CD4-positive, alpha-beta T cell treated with Interleukin-2 at 100 ng/mL for 4 hours (primary cell): Measurements from ENCODE around the gene CYB5B.

Experiments used
- DNase-seq: peaks from one replicate; pipeline ENCODE4 v3.0.0-alpha.2; 2020; ENCODE audit warnings: low spot score

The CYB5B gene, protein sequence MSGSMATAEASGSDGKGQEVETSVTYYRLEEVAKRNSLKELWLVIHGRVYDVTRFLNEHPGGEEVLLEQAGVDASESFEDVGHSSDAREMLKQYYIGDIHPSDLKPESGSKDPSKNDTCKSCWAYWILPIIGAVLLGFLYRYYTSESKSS

DNA sequence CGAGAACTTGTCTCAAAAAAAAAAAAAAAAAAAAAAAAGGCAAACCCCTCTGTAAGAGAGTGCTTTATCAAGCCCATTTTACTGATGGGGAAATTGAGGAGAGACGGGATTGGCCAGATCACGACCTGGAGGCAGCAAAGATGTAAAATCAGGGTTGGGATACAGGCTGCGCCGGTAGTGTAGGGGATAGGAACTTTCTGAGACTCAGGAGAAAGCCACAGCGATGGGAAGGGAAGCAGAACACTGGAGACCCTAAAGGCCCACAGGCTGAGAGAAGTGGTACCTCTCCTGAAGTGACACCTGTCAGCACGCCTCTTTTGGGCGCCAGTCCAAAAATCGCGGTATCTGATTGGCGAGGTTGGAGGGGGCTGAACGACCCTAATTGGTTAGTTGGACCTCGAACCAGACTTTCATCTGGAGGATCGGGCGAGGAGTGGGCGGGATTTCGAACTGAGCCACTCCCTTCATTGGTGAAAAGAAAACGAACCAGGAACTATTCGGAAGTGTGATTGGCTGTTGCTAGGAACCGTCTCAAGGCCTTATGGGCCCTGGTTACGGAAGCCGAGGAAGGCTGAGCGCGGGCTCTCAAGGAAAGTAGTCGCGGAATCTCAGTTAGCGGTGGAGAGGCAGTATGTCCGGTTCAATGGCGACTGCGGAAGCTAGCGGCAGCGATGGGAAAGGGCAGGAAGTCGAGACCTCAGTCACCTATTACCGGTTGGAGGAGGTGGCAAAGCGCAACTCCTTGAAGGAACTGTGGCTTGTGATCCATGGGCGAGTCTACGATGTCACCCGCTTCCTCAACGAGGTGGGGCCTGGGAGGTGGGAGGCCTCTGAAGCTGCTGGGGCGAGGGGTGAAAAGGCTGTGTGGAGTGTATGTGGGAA lies at the start of gene CYB5B:
Gene CYB5B (plus strand): TSS at position 567 of the 882 bp plus-strand sequence. CDS start 65 bp downstream, at position 632.
- peak; percentile 98 for DNase-seq

DNA sequence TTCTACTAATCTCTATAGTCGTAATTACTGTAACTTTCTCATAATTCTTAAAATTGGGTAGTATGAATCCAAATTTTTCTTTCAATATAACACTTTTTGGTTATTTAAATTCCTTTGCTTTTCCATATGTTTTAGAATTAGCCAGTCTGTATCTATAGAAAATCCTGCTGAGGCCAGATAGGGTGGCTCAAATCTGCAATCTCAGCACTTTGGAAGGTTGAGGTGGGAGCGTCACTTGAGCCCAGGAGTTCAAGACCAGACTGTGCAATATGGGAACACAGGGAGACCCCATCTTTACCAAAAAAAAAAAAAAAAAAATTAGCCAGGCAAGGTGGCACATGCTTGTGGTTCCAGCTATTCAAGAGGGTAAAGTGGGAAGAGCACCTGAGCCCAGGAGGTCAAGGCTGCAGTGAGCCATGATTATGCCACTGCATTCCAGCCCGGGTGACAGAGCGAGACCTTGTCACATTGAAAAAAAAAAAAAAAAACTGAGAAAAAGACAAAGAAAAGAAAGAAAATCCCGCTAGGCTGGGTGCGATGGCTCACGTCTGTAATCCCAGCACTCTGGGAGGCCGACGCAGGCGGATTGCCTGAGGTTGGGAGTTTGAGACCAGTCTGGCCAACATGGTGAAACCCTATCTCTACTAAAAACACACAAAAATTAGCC lies 47.9 kb upstream of the CYB5B start:
- DNase-seq, result no peak

DNA sequence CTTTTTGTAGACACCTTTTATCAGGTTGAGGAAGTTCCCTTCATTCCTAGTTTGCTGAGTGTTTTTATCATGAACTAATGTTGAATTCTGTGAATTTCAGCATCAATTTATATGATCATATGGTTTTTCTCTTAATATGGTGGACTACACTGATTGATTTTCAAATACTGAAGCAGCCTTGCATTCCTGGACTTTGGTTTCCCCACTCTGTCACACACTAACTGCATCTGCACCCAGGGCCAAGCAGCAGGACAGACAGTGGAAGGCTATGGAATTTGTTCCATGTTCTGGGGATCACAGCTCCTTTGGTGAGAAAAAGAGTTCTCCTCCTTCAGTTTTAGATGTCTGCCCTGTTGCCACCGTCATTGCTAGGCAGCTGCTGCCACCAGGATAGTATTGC lies 46.4 kb upstream of the CYB5B start:
- no peak for DNase-seq

DNA sequence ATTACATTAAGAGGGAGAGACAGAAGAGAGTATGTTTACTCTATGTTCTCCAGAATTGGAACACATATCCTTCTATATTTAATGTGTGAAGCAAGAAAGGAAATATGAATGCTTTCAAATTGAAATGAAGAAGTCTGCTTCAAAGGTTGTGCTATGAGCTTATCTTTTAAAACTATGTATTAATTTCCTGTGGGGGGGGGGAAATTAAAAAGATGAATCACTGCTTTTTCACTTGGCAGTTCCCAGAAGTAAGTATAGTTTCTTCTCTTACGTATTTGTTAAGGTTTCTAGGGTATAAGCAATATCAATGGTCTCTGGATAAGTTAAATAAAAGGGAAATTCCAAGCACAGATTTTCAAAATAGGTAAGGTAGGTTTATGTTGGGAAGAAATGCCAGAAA lies 45.7 kb upstream of the CYB5B start:
- DNase-seq, result peak; percentile 21

DNA sequence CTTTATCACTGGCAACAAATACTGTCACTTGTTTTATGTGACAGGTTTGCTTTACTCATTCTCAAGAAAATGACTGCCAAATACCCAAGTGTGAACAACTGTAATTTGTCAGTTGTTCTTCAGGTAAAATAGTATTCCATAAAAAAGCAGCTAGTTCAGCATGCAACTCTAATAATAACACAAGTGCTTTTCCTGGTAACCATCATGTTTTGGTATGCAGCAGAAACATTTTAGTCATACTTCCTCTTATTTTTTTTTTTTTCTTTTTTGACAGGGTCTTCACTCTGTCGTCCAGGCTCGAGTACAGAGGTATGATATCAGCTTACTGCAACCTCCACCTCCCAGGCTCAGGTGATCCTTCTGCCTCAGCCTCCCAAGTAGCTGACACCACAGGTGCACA lies 43.2 kb upstream of the CYB5B start:
- DNase-seq, result no peak

DNA sequence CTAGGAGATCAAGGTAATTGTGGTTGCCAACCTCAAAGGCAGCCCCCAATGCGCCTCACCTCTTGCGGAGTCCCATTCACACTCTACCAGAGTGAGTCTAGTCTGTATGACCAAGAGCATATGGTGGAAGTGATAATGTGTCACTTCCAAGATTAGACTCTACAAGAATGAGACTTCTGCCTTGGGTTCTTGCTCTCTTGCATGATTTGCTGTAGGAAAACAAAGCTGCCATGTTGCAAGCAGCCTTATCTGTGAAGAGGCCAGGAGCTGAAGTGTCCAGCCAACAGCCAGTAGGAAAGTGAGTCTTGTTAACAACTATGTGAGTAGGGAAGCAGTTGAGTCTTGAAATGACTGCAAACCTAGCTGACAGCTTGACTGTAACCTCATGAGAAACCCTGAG lies 42.0 kb upstream of the CYB5B start:
- no peak for DNase-seq

DNA sequence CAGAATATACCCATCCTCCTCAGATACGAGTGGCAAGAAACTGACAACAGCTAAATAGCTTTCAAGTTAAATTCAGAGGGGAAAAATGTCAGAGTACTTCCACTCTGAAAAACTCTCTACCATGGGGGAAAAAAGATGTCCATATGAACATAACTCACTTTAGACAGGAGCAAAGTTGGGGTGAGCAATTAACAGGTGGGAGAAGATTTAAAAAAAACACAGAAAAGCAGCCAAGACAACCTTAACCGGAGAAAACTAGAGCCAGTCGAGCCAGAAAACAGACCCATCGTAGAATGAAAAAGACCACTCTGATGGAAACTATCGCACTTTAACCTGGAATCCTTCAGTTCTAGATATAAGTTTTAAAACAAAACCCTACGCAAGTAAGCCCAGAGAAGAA lies 39.4 kb upstream of the CYB5B start:
- no peak for DNase-seq

DNA sequence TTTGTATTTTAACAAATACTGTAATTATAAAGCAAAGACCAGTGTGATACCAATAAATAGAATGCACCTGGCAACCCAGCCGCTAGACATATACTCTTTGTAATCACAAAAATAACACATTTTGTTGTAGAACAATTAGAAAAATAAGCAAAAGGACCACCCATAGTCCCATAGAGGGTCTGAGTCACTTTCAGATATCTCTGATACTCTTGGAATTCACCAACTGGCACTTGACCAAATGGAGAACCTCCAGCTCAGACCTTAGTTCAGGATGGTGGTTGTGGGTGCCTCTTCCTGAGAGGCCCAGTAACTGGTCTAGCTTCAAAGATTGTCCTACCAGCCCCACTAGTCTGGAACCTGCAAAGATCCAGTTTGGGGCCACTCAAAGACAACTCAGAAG lies 37.8 kb upstream of the CYB5B start:
- no peak for DNase-seq

DNA sequence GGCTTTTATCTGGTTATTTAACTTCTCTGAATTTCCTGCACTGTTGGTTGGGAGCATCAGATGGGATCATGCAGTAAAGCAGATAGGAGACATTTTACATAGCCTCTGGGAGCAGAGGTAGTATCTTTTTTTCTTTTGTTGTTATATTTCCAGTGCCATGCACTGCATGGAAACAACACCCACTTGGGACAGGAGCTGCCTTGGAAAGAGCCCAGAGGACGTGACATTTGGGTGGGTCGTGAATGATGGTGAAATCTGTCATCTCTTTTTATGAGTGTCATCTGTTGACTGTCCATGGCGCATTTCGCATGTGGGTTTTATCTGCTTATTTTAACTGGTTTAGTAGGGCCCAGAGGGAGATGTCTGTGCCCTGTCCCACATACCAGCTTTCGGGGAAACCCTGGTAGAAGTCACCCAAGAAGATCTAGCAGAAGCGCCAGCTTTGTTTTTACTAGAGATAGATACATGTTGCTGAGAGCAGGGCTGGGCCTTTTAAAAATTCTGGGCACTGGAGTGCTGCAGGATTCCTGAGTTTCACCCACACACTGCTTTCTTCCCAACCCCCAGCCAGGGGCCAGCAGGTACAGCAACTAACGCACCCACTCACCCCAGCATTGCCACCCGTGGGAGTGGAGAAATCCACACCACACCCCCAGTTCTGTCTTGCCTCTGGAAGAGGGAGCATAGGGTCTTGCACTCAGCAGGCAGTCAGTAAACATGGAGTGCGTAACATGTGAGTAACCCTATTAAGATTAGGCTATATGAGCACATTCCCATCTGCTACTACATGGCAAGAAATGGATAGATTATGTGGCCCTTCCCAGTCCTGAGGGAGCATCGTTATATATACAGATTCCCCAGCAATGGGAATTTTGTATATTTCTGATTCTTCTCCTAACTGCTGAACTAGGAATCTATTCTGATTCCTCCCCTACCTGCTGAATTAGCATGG lies 30.2 kb upstream of the CYB5B start:
- no peak for DNase-seq

DNA sequence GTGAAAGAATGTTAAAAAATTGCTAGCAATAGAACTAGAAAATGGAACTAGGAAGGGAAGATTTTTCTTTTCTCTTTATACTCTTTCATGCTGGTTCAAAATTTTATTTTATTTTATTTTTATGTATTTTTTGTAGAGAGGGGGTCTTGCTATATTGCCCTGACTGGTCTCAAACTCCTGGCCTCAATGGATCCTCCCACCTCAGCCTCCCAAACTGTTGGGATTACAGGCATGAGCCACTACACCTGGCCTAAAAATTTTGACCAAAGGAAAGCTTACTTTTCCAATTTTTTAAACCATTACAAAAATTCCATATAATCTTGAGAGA lies 28.6 kb upstream of the CYB5B start:
- no peak for DNase-seq

DNA sequence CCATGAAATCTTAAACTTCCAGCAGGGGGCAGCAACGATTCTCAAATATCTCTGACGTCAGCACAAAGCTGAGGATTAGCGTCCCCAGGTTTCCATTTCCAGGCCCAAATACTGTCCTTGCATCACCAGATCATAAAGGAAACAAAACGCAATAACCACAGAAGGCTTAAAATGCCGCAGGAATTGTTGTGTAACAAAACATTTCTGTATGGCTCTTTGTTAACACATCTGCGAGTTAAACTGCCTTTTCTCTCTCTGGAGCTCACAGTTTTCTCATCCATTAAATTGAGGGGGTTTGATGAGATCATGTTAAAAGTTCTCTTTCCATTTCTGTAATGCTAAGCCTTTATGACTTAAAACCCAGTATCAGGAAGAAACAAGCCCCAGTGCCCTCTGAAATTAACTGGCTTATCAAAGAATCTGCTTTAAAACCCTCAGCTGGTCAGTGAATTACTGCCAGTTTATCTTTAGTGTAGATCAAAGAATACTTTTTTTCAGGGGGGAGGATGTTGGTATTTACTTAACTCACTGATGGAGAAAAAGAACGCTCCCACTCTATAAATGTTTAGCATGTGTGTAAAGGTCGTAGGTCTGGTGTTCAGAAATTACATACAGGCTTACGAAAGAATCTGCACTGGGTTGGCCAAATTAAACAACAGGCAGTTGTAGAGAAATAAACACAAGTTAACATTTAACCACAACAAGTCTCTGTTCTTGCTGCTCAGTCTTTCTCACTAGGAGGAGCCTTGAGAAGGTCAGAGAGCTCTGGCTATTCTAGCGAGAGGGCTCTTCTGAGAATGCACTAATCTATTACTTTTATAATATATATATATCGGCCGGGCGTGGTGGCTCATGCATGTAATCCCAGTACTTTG lies 28.0 kb upstream of the CYB5B start:
- DNase-seq, result peak; percentile 79

DNA sequence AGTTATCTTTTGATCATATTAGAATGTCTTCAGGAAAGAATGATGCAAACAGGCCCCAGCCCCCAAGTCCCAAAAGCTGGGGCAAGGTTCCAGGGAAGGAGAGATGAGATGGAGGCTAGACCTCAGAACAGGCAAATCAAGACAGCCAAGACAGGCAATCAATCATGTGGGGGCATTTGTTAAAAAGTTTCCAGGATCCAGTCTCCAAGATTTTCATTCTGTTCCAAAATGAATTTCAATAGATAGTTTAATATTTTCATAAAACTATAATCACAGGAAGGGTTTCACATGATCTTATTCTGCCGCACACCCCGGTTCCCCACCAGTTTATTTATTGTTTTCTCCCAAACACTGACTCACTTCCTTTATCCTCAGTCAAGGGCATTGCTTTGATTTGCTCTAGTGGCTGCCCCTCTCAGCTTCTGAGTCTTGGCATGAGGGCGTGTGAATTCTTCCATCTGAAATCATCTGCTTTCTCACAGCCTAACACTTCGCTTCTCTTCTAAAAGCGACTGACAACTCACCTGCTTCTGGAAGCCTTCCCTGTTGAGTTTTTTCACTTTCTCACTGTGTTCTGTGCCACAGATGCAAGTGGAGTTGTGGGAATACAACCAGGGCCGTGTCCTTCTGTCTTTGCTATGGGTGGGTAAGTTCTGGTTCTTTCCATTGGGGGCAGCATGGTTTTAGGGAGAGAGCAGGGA lies 26.4 kb upstream of the CYB5B start:
- no peak for DNase-seq

DNA sequence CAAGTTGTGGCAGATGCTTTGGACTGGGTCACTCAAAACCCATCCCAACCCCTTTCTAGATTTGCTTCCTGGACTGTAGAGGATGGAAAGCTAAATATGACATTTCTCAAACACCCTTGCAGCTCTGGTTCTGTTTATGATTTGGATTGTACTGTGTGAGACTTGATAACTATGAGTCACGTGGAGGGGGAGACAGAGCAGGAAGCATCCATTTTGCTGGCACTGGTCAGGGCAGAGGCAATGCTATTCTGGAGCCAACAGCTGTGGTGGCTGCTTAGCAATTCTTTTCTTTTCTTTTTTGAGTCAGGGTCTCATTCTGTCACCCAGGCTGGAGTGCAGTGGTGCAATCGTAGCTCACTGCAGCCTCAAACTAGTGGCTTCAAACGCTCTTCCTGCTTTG lies 25.1 kb upstream of the CYB5B start:
- DNase-seq, result no peak

DNA sequence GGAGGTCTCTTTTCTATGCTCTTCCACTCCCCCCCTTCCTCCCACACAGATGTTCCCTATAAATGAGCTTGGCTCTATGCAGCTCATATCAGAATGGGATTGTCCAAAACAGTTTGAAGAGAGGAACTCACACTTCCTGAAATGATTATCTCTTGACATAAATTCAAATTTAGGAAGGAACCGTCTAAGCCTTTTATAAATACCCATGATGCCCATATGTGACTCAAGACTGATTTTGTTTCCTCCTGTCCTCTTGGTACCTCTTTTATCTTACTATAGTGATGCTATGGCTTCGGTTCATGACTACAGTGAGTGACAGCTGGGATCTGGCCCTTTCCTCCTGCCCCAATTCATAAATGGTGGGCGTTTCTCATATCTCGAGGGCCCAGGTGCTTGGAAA lies 22.0 kb upstream of the CYB5B start:
- no peak for DNase-seq

DNA sequence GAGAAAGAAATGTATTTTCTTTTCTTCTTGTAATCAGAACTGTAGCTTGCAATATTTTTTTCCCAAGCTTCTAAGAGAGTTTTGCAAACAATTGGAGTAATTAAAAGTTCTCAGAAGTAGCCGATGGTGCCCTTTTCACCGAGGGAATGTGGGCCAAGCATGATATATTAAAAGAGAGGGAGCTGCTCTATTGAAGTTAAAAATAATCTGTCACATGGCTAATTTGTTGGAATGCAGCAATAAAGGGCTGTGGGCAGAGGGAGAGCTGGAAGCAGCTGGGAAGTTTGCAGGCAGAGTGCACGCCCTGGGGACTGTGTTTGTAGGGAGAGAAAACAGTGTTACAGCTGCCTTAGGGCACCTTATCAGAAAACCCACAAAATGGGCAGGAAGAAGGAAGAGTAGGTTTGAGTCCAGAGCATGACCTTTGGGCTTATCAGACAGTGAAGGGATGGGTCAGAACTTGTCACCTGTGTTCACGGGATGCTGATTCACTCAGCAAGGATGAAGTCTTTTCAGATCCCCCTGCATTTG lies 20.1 kb upstream of the CYB5B start:
- no peak for DNase-seq

DNA sequence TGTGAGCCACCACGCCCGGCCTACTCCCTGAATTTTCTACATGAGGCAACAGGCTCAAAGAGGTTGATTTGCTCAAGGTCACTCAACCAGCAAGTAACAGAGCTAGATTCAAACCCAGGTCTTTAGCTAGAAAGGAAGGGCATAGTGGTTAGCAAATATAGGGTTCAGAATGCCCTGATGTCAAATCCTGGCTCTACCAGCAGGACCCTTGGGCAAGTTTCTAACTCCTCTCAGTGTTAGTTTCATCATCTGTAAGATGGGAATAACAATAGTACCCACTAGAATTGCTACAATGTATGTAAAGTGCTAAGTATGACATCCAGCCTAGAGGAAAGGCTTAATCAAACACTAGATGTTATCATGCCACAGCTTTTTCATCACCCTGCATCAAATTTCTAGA lies 19.1 kb upstream of the CYB5B start:
- DNase-seq, result no peak

DNA sequence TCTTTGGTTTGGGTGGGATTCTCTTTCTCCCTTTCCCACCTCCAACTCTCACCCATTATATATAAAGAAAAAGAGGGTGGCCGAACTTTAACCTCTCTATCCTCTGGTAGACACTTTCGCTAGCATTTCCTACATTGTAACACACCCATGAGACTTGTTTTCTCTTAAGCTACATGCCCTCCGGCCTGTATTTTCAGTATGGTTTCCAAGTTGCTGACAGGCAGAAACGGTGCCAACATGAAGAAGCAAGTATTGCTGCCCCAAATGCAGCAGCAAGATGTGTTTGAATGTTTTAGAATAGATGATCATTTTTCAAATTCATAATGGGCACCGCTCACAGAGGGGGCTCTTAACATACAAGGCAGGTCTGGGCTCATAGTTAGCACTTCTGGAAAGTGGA lies 18.7 kb upstream of the CYB5B start:
- no peak for DNase-seq

DNA sequence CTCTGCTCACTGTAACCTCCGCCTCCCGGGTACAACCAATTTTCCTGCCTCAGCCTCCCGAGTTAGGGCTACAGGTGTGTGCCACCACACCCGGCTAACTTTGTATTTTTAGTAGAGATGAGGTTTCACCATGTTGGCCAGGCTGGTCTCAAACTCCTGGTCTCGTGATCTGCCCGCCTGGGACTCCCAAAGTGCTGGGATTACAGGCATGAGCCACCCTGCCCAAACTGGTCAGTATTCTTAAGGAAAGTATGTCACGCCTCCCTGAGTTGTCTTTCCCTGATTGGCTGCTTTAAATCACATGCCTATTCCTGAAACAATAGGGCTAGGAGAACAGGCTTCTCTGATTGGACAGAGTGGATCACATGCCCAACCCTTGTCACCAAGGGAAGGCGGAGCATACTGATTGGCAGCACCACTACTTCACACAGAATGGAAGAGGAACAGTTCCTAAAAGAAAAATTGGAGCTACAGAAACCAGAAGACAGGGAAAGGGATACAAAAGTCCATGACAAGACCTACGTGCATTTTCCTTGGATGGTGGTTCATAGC lies 17.6 kb upstream of the CYB5B start:
- no peak for DNase-seq

DNA sequence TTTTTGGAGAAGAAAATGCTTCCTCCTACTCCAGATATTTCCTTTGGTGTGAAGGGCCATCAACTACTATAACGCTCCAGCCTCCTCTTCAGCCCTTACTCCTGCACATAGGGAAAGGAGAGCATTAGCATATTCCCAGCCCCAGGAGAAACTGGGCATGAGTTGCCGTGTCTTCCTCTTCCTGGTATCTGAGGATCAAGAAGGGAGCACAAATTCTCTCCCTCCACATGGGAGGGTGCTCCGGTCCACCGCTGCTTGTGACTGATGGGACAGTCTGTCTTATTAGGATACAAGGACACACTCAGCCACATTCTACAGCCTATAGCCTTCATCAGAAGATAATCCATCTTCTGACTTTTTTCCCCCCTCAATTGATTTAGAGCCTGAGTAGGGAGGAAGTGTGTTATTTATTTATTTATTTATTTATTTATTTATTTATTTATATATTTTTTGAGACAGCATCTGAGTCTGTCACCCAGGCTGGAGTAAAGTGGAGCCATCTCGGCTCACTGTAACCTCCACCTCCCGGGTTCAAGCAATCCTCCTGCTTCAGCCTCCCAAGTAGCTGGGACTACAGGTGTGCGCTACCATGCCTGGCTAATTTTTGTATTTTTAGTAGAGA lies 16.6 kb upstream of the CYB5B start:
- no peak for DNase-seq

DNA sequence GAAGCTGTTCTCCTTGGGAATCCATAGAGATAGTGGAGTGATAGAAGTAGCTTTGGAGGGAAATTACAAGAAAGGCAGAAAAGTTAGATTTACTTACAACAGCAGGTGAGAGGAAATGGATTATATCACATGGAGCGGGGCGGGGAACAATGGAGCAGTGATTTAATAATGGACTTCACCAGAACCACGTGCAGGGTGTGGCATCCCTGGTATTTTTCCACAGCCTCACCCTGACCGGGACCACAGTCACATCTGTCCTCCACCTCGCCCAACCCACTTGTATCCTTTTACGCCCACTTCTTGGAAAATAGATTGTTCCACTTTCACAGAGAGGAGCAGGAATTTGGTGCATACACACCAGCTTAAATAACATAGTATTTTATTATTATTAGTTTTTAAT lies 15.9 kb upstream of the CYB5B start:
- DNase-seq, result no peak
